A673 (cell line): ENCODE measurements around the gene GNG7. TPM values are rescaled to one million over a fixed set of nuclear protein-coding genes. Genes with fewer than 3 reads are reported as not detected.

Experiments
- BruUV-seq: library from RNA; stranded (reverse); fragments of 400-500 nt; replicated peaks from 2 replicates; lab custom pipeline; 2021; lab: Mats Ljungman, UMichigan
- CTCF ChIA-PET: fragments of 300-600 bp; sonication (Branson Sonifier 250); formaldehyde crosslinking; loops from one replicate; lab custom pipeline; 2022; ENCODE audit warnings: antibody characterized with exemption; lab: Charles Lee
- POLR2A ChIA-PET: fragments of 300-600 bp; sonication (Branson Sonifier 250); formaldehyde crosslinking; loops from one replicate; lab custom pipeline; 2022; ENCODE audit warnings: antibody characterized with exemption; ENCODE audit not compliant: low non-redundant PET; lab: Charles Lee
- DNase-seq: peaks from one replicate; pipeline ENCODE4 v3.0.0-alpha.2; 2015; ENCODE audit warnings: low spot score
- H3K27ac ChIP-seq: fragments of 200-600 bp; sonication (generic); 2 replicates; pipeline ENCODE4 v1.5.1; 2016; ENCODE audit warnings: mixed run types, low read depth, mild to moderate bottlenecking, mixed read lengths, antibody characterized with exemption, low read length; ENCODE audit not compliant: poor library complexity, severe bottlenecking
- H3K27me3 ChIP-seq: fragments of 200-600 bp; sonication (generic); replicated peaks from 2 replicates; pipeline ENCODE4 v1.6.1; 2017; ENCODE audit warnings: mixed run types, low read depth, mild to moderate bottlenecking, mixed read lengths, antibody characterized with exemption, low read length; ENCODE audit not compliant: insufficient read depth, poor library complexity
- H3K36me3 ChIP-seq: fragments of 200-600 bp; sonication (generic); 2 replicates; pipeline ENCODE4 v1.6.1; 2016; ENCODE audit warnings: mixed run types, mild to moderate bottlenecking, mixed read lengths, antibody characterized with exemption, low read length; ENCODE audit not compliant: insufficient read depth, poor library complexity, severe bottlenecking
- H3K4me1 ChIP-seq: fragments of 200-600 bp; sonication (generic); 2 replicates; pipeline ENCODE4 v1.6.1; 2017; ENCODE audit warnings: mixed run types, mild to moderate bottlenecking, mixed read lengths, antibody characterized with exemption, low read length; ENCODE audit not compliant: insufficient read depth, poor library complexity, severe bottlenecking
- H3K4me3 ChIP-seq: fragments of 200-600 bp; sonication (generic); 2 replicates; pipeline ENCODE4 v1.5.1; 2016; ENCODE audit warnings: low read depth, mixed run types, mild to moderate bottlenecking, mixed read lengths, low read length; ENCODE audit not compliant: poor library complexity, severe bottlenecking
- H3K9me3 ChIP-seq: fragments of 200-600 bp; sonication (generic); 2 replicates; pipeline ENCODE4 v1.6.1; 2016; ENCODE audit warnings: mixed run types, low read depth, mild to moderate bottlenecking, mixed read lengths, antibody characterized with exemption, low read length; ENCODE audit not compliant: poor library complexity, severe bottlenecking
- CTCF ChIP-seq: fragments of 300-800, 200-600 bp; sonication (generic); conservative IDR thresholded peaks from 2 replicates; pipeline ENCODE4 v1.5.1; 2017; ENCODE audit warnings: low read depth, mild to moderate bottlenecking, antibody characterized with exemption, low read length, moderate library complexity, mixed read lengths
- EZH2 ChIP-seq: fragments of 200-600 bp; sonication (generic); IDR thresholded peaks from 2 replicates; pipeline ENCODE4 v1.6.1; 2017; ENCODE audit warnings: borderline replicate concordance, low read depth, mild to moderate bottlenecking, mixed read lengths, antibody characterized with exemption, low read length; ENCODE audit not compliant: poor library complexity, severe bottlenecking
- intact Hi-C: fragments of 100-400 bp; cut with micrococcal nuclease; formaldehyde crosslinking; loops from one replicate; pipeline ENCODE4 v1.10.0; 2022; ENCODE audit not compliant: unreplicated experiment
- total RNA-seq: library from RNA; stranded (reverse); gene quantifications from 2 replicates; pipeline ENCODE4 v1.2.3, GENCODE V29; 2021

Gene GNG7
- total RNA-seq, 1 experiment from 2014 or later = 0.30 TPM

- ChIA-PET CTCF (no interaction called here), POLR2A (no interaction called here)
- Histone ChIP-seq H3K4me3 (no peak overlapping the region), H3K4me1 (peaks cover 5% of the 10 kb centered on the region), H3K9me3 (peaks cover 7% of the 10 kb centered on the region), H3K27me3 (no peaks in the 10 kb centered on the region), H3K36me3 (peaks cover 9% of the 10 kb centered on the region), H3K27ac (no peak overlapping the region)
- TF ChIP-seq CTCF (no peak), EZH2 (no peak)
- DNase-seq = no peak
- no TSS peak for BruUV-seq
- intact Hi-C loops = no loop called here
Measured at GRCh38 chr19:2716722-2717637, 14.5 kb upstream of the GNG7 start.

- Histone ChIP-seq H3K36me3 (peaks cover 9% of the 10 kb centered on the region), H3K9me3 (peaks cover 7% of the 10 kb centered on the region), H3K27me3 (no peaks in the 10 kb centered on the region), H3K27ac (no peak overlapping the region), H3K4me3 (no peak overlapping the region), H3K4me1 (no peaks in the 10 kb centered on the region)
- TF ChIP-seq CTCF = no peak
- no peak for TF ChIP-seq EZH2
- intact Hi-C loops = no loop called here
- no TSS peak for BruUV-seq
- ChIA-PET CTCF (no interaction called here), POLR2A (no interaction called here)
- DNase-seq = no peak
Measured at GRCh38 chr19:2716275-2716650, 13.8 kb upstream of the GNG7 start.

- H3K9me3 ChIP-seq = peaks cover 7% of the 10 kb centered on the region
- POLR2A ChIA-PET = no interaction called here
- H3K36me3 ChIP-seq = peaks cover 9% of the 10 kb centered on the region
- H3K27me3 ChIP-seq = no peaks in the 10 kb centered on the region
- H3K4me3 ChIP-seq = no peak overlapping the region
- no peaks in the 10 kb centered on the region for H3K4me1 ChIP-seq
- TF ChIP-seq EZH2 = no peak
- TF ChIP-seq CTCF = no peak
- intact Hi-C loops = no loop called here
- no peak overlapping the region for H3K27ac ChIP-seq
- DNase-seq = no peak
- CTCF ChIA-PET = no interaction called here
- BruUV-seq = TSS peak; percentile 35
Measured at GRCh38 chr19:2715470-2716274, 13.2 kb upstream of the GNG7 start.
